Skeletal muscle tissue (tissue), 4 donors: ENCODE data around the gene CRYBA4. TPM values are rescaled to one million over a fixed set of nuclear protein-coding genes. Genes with fewer than 3 reads are reported as not detected.

Source experiments
- H3K27ac ChIP-seq: one replicate; pipeline ENCODE4 v1.7.0; 2013; ENCODE audit warnings: mild to moderate bottlenecking, low read depth, low read length, inconsistent platforms
- H3K27me3 ChIP-seq, 3 donors: one replicate each; pipeline ENCODE4 v1.7.0; 2013; ENCODE audit warnings: low read length in 3 of 3; ENCODE audit not compliant: control insufficient read depth in 3 of 3, insufficient read depth in 3 of 3
- H3K36me3 ChIP-seq, 3 donors: one replicate each; pipeline ENCODE4 v1.7.0; 2013; ENCODE audit warnings: low read length in 3 of 3; ENCODE audit not compliant: control insufficient read depth in 3 of 3, insufficient read depth in 3 of 3
- H3K4me1 ChIP-seq, 3 donors: one replicate each; pipeline ENCODE4 v1.7.0; 2013; ENCODE audit warnings: low read length in 3 of 3, mild to moderate bottlenecking in 3 of 3; ENCODE audit not compliant: control insufficient read depth in 3 of 3, insufficient read depth in 3 of 3
- H3K4me3 ChIP-seq, 3 donors: one replicate each; pipeline ENCODE4 v1.7.0; 2013; ENCODE audit warnings: low read length in 3 of 3
- H3K9ac ChIP-seq, 3 donors: one replicate each; pipeline ENCODE4 v1.7.0; 2013; ENCODE audit warnings: low read length in 3 of 3, mild to moderate bottlenecking in 3 of 3, moderate library complexity in 2 of 3, low read depth in 1 of 3
- H3K9me3 ChIP-seq, 3 donors: one replicate each; pipeline ENCODE4 v1.7.0; 2013; ENCODE audit warnings: low read length in 3 of 3; ENCODE audit not compliant: control insufficient read depth in 3 of 3
- total RNA-seq: library from RNA; depleted of rRNA; stranded (reverse); fragments of >200 nt; gene quantifications from one replicate; pipeline ENCODE4 v1.2.3, GENCODE V29; 2014
- donor health status: Osteomylitis.

The CRYBA4 gene
- total RNA-seq, 1 donor from 2014 or later = not detected

- Histone ChIP-seq H3K9me3 (no peaks in the 10 kb centered on the region), H3K36me3 (no peaks in the 10 kb centered on the region), H3K9ac (peak within 1 kb of the TSS in 1 of 3 donors; percentile 45), H3K4me3 (peak within 1 kb of the TSS in 2 of 3 donors; percentile 39 to 52), H3K27ac (no peak within 1 kb of the TSS), H3K4me1 (peaks cover 13 to 24% (median 20%) of the 10 kb centered on the region in 3 donors), H3K27me3 (peaks cover 33 to 55% (median 42%) of the 10 kb centered on the region in 3 donors)
Measured at GRCh38 chr22:26656891-26657851, 35.4 kb downstream of the CRYBA4 start, which contains the start of gene MIAT. Gene MIAT, plus strand, starts transcription at chr22:26657588.

- Histone ChIP-seq H3K9me3 (no peaks in the 10 kb centered on the region), H3K4me3 (no peak overlapping the region), H3K9ac (peak overlapping the region in 1 of 3 donors; percentile 45), H3K27me3 (peaks cover 33 to 55% (median 41%) of the 10 kb centered on the region in 3 donors), H3K27ac (no peak overlapping the region), H3K36me3 (no peaks in the 10 kb centered on the region), H3K4me1 (peaks cover 13 to 24% (median 20%) of the 10 kb centered on the region in 3 donors)
Measured at GRCh38 chr22:26658161-26658560, 36.4 kb downstream of the CRYBA4 start.

DNA sequence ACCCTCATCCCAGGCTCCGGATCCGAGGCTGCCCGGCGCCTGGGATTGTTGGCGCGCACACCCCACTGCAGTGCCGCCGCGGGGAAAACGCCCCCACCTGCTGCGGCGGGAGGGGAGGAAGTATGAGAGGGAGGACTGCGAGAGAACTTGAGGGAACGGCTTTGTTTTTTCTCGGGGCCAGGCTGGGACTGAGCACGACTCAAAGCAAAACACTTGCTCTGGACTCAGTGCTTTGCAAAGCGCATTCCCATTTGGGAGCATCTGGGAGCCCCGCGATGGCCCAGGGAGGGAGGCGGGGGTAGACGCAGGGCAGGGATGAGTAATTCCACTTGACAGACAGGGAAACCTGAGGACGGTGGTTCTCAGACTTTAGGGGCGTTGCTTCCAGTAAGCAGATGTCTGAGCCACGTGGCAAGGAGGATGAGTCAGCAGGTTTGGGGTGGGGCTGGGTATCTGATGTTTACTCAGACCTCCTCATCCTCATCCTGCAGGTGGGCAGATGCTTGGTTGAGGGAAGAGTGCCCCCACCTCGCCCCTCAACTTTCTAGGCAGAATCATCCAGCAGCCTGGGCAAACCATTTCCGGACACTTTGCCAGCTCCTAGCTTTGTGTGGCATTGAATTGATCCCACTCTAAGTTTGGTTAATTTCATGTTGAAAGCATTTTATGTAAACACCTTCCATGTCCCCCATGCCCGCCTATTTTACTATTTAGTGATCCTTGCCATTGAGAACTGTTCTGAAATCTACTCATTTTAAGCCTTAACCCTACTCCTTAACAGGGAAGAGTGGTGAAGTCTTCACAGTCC, 37.1 kb downstream of the CRYBA4 start:
- Histone ChIP-seq H3K9ac (peak overlapping the region in 1 of 3 donors; percentile 45), H3K4me3 (peak overlapping the region in 2 of 3 donors; percentile 15 to 58), H3K27me3 (peaks cover 29 to 59% (median 43%) of the 10 kb centered on the region in 3 donors), H3K36me3 (no peaks in the 10 kb centered on the region), H3K27ac (no peak overlapping the region), H3K4me1 (peaks cover 13 to 24% (median 20%) of the 10 kb centered on the region in 3 donors), H3K9me3 (no peaks in the 10 kb centered on the region)

DNA sequence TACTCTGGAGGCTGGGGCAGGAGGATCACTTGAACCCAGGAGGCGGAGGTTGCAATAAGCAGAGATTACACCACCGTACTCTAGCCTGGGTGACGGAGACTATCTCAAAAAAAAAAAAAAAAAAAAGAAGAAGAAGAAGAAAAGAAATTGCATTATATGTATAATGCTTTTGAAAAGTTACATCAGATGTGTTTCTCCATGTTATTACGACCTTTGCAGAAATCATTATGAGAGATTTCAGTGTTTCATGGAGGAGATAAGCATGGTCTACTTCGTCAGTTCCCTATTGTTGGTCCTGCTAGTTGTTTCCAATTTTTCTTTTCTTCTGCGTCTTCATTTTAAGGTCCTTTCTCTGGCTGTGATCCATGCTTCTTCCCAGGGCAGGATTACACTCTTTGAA, 38.6 kb downstream of the CRYBA4 start:
- H3K36me3 ChIP-seq = no peaks in the 10 kb centered on the region
- no peak overlapping the region for H3K4me3 ChIP-seq
- H3K27me3 ChIP-seq = peaks cover 29 to 60% (median 43%) of the 10 kb centered on the region in 3 donors
- peaks cover 13 to 24% (median 20%) of the 10 kb centered on the region in 3 donors for H3K4me1 ChIP-seq
- H3K9me3 ChIP-seq = no peaks in the 10 kb centered on the region
- H3K9ac ChIP-seq = no peak overlapping the region
- H3K27ac ChIP-seq = no peak overlapping the region

DNA sequence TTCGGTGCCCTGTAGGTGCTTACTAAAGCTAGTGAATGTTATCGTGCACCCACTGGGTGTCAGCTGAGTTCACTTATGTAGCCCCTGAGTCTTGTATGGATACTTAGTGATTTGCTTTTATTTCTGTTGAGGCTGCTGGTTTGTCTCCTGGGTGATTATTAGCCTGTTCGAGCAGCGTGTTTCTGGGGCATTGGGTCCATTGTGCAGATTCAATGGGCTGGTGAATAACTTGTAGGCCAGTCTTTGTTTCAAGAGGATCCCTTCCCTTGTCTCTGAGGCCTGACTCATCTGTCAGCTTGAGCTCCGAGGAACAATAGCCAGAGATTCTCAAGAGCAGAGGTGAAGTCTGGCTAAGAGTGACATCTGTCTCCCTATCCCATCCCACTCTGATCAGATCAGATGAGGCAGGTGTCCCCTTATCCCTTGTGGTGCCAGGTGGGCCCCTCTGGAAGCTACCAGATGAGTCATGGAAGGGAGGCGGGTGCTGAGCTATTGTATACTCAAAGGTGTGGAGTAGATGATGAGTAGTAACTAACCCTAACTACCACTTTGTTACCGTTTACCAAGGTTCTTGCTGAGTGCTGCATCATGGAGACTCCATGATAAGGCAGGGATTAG, 39.3 kb downstream of the CRYBA4 start:
- Histone ChIP-seq H3K4me3 (no peak overlapping the region), H3K27ac (no peak overlapping the region), H3K36me3 (no peaks in the 10 kb centered on the region), H3K9me3 (no peaks in the 10 kb centered on the region), H3K27me3 (peaks cover 29 to 57% (median 43%) of the 10 kb centered on the region in 3 donors), H3K4me1 (peaks cover 13 to 24% (median 20%) of the 10 kb centered on the region in 3 donors), H3K9ac (no peak overlapping the region)

DNA sequence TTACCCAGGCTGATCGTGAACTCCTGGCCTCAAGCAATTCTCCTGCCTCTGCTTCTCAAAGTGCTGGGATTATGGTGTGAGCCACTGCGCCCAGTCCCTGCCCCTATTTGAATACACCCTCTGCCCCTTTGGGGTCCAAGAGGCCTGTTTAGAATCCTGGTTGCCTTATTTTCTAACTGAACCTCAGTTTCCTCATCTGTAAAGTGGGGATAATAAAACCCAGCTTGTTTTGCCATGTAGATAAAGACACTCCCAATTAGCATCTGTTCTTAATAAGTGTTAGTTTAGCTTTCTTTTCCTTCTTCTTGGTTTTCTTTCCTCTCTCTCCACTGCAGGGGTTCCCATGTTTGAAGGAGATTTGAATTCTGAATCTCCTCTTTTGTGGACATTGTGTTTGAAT, 40.4 kb downstream of the CRYBA4 start:
- no peak overlapping the region for H3K4me3 ChIP-seq
- H3K9me3 ChIP-seq = no peaks in the 10 kb centered on the region
- H3K4me1 ChIP-seq = peaks cover 13 to 20% (median 19%) of the 10 kb centered on the region in 3 donors
- no peak overlapping the region for H3K27ac ChIP-seq
- no peaks in the 10 kb centered on the region for H3K36me3 ChIP-seq
- peaks cover 25 to 53% (median 39%) of the 10 kb centered on the region in 3 donors for H3K27me3 ChIP-seq
- no peak overlapping the region for H3K9ac ChIP-seq

DNA sequence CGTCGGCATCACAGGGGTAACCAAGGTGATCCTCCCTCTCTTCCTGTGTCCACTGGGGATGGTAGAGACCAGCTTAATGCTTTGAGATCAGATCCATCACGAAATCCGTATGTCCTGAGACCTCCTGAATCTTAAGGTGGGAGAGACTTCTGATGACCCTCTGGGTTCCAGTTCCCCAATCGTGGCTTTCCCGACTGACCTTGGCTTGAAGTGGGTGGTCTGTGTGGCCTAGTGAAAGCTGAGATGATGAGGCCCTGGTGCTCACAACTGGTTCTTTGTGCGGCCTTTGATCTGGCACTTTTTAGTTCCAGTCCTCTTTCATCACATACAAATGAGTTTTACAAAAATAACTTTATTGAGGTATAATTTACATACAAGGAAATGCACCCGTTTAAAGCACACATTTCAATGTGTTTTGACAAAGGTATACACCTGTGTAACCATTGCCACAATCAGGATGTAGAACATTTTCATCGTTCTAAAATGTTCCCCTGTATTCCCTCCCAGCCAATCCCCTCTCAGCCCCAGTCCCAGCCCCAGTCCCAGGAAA, 41.7 kb downstream of the CRYBA4 start:
- no peak overlapping the region for H3K9ac ChIP-seq
- no peaks in the 10 kb centered on the region for H3K9me3 ChIP-seq
- H3K4me3 ChIP-seq = no peak overlapping the region
- no peak overlapping the region for H3K27ac ChIP-seq
- peaks cover 5 to 9% (median 8%) of the 10 kb centered on the region in 3 donors for H3K4me1 ChIP-seq
- peaks cover 13 to 48% (median 27%) of the 10 kb centered on the region in 3 donors for H3K27me3 ChIP-seq
- no peaks in the 10 kb centered on the region for H3K36me3 ChIP-seq

DNA sequence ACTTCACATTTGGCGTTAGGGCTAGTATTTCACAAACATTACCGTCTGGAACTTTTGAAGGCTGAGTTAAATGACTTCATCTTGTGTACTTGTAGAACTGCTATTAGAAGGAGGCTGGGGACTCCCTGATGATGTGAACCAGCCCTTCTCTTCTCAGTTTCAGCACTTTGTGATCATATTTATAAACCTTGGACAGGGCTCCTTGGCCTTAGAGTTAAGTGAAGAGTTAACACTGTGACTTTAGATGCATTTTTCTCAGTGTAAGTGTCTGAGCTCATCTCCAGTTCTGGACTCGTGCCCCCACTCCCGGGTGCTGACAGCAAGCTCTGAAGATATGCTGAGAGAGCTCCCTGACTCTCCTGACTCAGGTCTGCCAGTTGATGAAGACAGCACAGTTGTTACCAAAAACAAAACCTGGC, 44.1 kb downstream of the CRYBA4 start:
- Histone ChIP-seq H3K9me3 (no peaks in the 10 kb centered on the region), H3K36me3 (no peaks in the 10 kb centered on the region), H3K9ac (no peak overlapping the region), H3K27ac (no peak overlapping the region), H3K4me3 (no peak overlapping the region), H3K27me3 (peaks cover 6 to 34% (median 17%) of the 10 kb centered on the region in 3 donors), H3K4me1 (no peaks in the 10 kb centered on the region)

DNA sequence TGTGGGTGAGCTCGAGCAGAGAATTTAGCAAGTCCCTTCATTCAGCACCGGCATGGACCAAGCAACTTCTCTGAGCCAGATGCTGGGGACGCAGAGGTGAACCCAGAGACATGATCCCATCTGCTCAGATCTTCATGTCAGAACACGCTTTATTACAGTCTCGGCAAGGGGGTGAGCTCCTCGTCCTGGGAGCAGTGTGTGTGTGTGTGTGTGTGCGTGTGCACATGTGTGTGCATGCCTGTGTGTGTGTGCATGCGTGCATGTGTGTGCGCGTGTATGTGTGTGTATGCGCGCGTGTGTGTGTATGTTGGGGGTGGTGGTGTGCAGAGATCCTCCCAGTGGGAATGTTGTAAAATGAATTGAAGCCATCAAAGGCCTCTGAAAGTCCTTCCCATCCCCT, 45.4 kb downstream of the CRYBA4 start:
- H3K4me3 ChIP-seq = no peak overlapping the region
- H3K9ac ChIP-seq = no peak overlapping the region
- H3K9me3 ChIP-seq = no peaks in the 10 kb centered on the region
- no peak overlapping the region for H3K27ac ChIP-seq
- H3K27me3 ChIP-seq = peaks cover 0 to 28% (median 11%) of the 10 kb centered on the region in 3 donors
- no peaks in the 10 kb centered on the region for H3K36me3 ChIP-seq
- H3K4me1 ChIP-seq = peaks cover 3 to 5% (median 3%) of the 10 kb centered on the region in 3 donors
